G401 (cell line): ENCODE data around the gene UQCRHL. TPM values are rescaled to one million over a fixed set of nuclear protein-coding genes. Genes with fewer than 3 reads are reported as not detected.
"Not testable (repeated sequence)": the region's sequence is repeated elsewhere in the genome, so short reads cannot be mapped to it uniquely, and the experiment has no call there.

Experiments used
- DNase-seq: peaks from one replicate; pipeline ENCODE4 v3.0.0-alpha.2; 2015; ENCODE audit warnings: low spot score
- in situ Hi-C: cut with HindIII; loops from 2 replicates; pipeline ENCODE4 v1.10.0; 2016; ENCODE audit warnings: low sequenced_read_pairs, mixed read lengths
- total RNA-seq: library from RNA; depleted of rRNA; stranded (reverse); fragments of >200 nt; shearing (Covaris generic); gene quantifications from 2 replicates; pipeline ENCODE4 v1.2.3, GENCODE V29; 2014; rRNA removed

The UQCRHL gene
- 6.0 and 6.8 TPM in 2 replicates for total RNA-seq

- in situ Hi-C loops = loop anchor here (25.0 kb wide), 1 partner anchor 155 kb away; no protein-coding TSS in a partner anchor
- not testable (repeated sequence) for DNase-seq
These were observed at the start of gene UQCRHL for GRCh38 chr1:15807549-15807948. Gene UQCRHL (minus strand): TSS chr1:15807649. CDS start chr1:15807649, 0 bp downstream.

GRCh38 chr1:15856888-15857287 lies 49.4 kb upstream of the UQCRHL start:
- DNase-seq = no peak

DNA sequence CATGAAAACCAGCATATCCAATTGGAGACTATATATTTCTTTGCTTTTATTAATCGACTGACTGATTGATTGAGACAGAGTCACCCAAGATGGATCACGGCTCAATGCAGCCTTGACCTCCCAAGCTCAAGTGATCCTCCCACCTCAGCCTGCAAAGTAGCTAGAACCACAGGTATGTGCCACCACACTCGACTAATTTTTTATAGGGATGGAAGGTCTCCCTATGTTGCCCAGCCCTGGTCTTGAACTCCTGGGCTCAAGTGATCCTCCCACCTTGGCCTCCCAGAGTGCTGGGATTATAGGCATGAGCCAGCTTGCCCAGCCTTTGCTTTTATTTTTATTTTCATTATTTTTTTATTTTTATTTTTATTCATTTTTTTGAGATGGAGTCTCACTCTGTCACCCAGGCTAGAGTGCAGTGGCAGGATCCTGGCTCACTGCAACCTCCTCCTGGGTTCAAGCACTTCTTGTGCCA lies 45.4 kb upstream of the UQCRHL start:
- no peak for DNase-seq
- in situ Hi-C loops = no loop called here

More at GRCh38 chr1:15856888-15857287, 49.4 kb upstream of the UQCRHL start:
- in situ Hi-C loops = no loop called here

DNA sequence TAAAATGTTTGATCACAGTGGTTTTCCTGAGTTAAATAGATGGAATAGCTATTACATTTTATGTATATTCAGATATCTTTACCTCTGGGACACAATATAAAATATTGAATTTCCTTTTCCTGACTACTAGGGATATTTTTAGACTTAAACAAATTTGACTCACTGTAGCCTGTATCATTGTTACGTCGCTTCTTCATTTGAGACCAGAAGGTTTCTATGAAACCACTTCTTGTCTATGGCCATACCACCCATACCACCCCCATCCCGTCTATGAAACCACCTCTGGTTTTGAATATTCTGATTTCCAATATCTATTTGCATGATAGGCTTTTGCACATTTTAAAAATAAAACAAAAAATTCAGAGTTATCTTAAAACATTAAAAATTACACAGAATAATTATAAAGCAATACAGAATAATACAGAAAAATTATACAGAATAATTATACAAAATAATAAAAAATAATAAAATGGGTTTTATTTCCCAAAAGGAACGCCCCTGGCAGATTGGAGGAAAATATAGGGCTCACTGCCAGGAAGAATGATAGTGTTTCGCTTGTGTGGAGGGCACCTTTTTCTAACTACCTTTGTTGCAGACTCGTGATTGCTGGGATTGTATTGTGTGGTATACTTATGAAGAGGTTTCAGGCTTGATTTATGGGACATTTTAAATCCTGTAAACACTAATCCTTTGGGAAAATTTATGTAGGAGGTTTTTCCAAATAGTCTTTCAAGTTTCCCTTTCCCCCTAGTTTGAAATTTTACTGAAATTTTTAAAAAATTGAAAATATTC lies 44.8 kb upstream of the UQCRHL start:
- no peak for DNase-seq
- in situ Hi-C loops = no loop called here

- in situ Hi-C loops = no loop called here
- DNase-seq = peak; percentile 54
These were observed 44.0 kb upstream of the UQCRHL start for GRCh38 chr1:15851210-15852035.

DNA sequence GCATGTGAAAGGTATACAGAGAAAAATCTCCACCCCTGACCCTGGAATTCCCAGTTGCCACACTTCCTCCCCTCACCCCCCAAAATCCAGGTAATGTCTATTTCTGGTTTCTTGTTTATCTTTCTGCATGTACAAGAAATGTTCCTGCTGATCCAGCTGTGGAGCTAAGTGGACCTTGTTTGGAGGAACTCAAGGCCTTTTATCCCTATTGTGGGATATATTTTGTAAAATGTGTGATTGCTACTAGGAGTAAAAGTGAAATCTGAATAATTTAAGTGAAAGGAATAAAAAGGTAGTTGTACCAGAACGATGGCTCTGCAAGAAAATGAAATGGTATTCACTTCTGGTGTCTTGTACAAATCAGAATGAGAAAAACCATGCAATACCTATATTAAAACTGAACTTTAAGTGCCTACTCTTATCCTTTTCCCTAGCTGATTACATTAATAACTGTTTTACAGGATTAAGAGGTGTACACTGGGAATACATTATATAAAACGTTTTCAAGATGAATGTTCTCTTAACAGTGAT lies 43.1 kb upstream of the UQCRHL start:
- DNase-seq = peak; percentile 27
- in situ Hi-C loops = no loop called here

- in situ Hi-C loops = no loop called here
- DNase-seq = peak; percentile 75
These were observed 42.4 kb upstream of the UQCRHL start for GRCh38 chr1:15849775-15850324.

- in situ Hi-C loops = no loop called here
- peak; percentile 88 for DNase-seq
These were observed 41.7 kb upstream of the UQCRHL start for GRCh38 chr1:15848929-15849774.

- peak; percentile 53 for DNase-seq
- in situ Hi-C loops = no loop called here
These were observed 40.9 kb upstream of the UQCRHL start for GRCh38 chr1:15848143-15848928.

DNA sequence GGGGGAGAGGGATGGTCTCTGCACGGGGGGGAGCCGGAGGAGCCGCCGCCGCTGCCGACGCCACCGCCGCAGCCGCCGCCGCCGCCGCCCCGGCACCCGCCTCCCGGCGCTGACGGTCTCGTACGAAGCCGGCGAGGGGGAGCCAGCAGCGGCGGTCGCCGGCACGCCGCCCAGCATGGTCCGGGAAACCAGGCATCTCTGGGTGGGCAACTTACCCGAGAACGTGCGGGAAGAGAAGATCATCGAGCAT lies 40.4 kb upstream of the UQCRHL start:
- no peak for DNase-seq
- in situ Hi-C loops = no loop called here

GRCh38 chr1:15847100-15847892 lies 39.8 kb upstream of the UQCRHL start, which contains the start of gene SPEN:
Gene SPEN (plus strand): TSS chr1:15847707. CDS start chr1:15848068, 361 bp downstream.
- in situ Hi-C loops = no loop called here
- DNase-seq = peak; percentile 94

DNA sequence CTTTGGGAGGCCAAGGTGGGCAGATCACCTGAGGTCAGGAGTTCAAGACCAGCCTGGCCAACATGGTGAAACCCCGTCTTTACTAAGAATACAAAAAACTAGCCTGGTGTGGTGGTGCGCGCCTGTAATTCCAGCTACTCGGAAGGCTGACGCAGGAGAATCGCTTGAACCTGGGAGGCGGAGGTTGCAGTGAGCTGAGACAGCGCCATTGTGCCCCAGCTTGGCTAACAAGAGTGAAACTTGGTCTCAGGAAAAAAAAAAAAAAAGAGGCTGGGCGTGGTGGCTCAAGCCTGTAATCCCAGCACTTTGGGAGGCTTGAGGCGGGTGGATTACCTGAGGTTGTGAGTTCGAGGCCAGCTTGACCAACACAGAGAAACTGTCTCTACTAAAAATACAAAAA lies 38.6 kb upstream of the UQCRHL start:
- in situ Hi-C loops, DNase-seq: not testable (repeated sequence)

DNA sequence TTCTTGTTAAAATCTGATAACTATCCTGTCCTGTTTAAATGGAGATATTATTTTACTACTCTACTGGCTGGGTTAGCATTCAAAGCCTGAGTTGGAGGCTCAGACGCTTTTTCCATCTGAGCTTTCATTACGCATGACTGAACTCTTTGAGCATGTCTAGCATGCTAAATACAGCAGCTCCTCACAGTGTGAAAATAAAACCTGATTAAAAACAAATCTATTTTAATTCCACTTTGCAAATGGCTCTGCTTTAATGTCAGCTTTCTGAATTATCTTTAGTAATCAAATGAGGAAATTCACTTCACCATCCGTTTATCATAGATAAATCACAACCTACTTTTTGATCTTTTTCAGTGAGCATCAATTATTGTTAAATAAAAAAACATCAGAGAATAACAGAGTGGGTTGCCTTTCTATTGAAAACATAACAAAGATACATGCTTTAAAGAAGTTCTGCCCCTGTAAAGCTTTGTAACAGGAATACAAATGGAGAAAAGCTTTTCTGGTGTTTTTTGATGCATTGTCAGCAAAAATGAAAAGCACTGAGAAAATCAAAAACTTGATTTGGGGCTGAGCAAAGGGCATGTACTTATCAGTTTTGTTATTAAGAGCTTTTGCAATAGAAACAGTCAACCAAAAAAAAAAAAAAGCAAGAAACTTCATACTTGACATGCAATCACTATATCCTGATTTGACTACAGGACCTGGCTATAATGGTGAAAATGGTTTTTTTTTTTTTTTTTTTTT lies 36.5 kb upstream of the UQCRHL start:
- DNase-seq = peak; percentile 83
- in situ Hi-C loops = no loop called here

GRCh38 chr1:15838721-15839120 lies 31.3 kb upstream of the UQCRHL start:
- no peak for DNase-seq
- in situ Hi-C loops = no loop called here

DNA sequence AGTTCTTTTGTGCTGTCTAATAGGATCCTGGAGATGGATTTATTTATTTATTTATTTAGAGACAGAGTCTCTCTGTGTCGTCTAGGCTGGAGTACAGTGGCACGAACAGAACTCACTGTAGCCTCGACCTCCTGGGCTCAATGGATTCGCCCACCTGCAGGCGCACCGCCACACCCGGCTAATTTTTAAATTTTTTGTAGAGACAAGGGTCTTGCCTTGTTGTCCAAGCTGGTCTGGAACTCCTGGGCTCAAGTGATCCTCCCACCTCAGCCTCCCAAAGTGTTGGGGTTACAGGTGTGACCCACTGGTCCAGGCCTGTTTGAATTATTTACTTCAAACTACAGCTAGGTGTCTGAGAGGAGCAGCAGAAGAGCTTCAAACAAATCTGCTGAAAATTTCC lies 30.5 kb upstream of the UQCRHL start:
- in situ Hi-C loops = no loop called here
- no peak for DNase-seq

DNA sequence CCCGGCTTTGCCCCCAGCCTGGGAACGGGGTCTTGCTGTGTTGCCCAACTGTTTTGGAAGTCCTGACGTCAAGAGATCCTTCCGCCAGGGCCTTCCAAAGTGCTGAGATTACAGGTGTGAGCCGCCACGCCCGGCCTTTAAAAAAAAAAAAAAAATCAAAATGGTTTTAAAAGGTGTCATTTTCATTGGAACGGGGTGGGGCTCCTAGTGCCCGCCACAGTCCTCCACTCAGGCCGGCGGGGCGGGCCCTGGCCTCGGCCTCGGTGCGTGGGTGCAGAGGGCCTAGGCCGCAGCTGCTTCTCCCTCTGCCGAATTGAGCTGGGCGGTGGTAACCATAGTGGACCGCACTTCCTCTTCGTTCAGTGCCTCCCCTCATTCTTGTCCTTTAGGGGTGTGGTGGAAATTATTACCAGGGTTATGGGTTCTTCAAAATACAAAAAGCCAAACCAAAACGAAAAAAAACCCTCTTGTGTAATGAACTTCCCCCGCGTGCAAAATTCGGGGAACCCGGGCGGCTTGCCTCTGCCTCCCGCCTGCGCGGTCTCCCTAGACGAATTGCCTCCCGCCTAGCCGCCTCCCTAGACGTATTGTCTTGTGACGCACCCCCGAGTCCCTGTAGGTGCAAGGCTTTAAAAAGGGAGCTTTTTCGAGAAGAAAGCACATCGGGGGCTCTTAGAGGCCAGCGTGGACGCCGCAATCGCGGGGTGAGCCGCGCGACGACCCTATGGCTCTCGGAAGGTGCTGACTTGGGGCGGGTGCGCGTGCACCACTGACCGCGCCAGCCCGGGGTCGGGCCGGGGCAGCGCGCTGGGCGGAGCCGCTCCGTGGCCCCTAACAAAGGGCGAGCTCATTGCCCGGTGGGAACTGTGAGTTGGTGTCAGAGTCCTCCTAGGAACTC lies 29.6 kb upstream of the UQCRHL start:
- in situ Hi-C loops = no loop called here
- DNase-seq = no peak
